Measurements from ENCODE around the gene MRPL42.
A peak's percentile ranks its signal among the peaks of the same experiment; 100 is the strongest.

The MRPL42 gene

DNA sequence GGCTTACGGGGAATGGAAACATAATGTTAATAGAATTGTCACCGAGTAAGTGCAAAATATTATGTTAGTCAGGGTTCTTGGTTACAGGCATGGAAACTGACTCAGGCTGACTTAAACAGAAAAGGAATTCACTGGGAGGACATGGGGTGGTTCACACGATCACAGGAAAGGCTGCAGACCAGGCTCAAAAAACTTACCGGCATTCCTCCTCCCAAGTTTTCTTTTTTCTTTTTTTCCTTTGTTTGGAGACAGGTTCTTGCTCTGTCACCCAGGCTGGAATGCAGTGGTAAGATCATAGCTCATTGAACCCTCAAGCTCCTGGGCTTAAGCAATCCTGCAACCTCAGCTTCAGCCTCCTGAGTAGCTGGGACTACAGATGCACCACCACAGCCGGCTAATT, 13.7 kb upstream of the MRPL42 start (continued):
- TF ChIP-seq, protein P1, sequence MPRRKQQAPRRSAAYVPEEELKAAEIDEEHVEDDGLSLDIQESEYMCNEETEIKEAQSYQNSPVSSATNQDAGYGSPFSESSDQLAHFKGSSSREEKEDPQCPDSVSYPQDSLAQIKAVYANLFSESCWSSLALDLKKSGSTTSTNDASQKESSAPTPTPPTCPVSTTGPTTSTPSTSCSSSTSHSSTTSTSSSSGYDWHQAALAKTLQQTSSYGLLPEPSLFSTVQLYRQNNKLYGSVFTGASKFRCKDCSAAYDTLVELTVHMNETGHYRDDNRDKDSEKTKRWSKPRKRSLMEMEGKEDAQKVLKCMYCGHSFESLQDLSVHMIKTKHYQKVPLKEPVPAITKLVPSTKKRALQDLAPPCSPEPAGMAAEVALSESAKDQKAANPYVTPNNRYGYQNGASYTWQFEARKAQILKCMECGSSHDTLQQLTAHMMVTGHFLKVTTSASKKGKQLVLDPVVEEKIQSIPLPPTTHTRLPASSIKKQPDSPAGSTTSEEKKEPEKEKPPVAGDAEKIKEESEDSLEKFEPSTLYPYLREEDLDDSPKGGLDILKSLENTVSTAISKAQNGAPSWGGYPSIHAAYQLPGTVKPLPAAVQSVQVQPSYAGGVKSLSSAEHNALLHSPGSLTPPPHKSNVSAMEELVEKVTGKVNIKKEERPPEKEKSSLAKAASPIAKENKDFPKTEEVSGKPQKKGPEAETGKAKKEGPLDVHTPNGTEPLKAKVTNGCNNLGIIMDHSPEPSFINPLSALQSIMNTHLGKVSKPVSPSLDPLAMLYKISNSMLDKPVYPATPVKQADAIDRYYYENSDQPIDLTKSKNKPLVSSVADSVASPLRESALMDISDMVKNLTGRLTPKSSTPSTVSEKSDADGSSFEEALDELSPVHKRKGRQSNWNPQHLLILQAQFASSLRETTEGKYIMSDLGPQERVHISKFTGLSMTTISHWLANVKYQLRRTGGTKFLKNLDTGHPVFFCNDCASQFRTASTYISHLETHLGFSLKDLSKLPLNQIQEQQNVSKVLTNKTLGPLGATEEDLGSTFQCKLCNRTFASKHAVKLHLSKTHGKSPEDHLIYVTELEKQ (tag by site-specific recombination; IDR thresholded peaks at IDR 0.05; ENCODE audit: borderline replicate concordance), result no peak

DNA sequence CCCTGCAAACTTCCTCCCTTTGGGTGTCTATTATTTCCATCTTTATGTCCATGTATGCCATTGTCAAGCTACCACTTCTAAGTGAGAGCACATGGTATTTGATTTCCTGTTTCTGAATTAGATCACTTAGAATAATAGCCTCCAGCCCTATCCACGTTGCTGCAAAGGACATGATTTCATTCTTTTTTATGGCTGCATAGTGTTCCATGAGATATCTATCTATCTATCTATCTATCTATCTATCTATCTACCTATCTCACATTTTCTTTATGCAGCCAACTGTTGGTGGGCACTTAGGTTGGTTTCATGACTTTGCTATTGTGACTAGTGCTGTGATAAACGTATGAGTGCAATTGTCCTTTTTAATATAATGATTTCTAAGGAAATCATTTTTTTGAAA, 11.2 kb upstream of the MRPL42 start:
- CTCF ChIA-PET, result no interaction called here

DNA sequence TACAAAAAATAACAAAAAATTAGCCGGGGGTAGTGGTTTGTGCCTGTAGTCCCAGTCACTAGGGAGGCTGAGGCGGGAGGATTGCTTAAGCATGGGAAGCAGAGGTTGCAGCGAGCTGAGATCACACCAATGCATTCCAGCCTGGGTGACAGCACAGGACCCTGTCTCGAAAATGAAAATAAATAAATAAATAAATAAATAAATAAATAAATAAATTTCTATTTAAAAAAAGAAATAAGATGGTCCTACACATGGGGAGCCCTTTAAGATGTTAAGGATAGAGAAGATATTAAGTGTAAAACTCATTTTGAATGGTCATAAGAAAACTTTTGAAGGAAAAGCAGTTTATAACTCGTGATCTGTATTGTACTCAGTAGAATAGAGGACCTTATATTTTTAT, 8.2 kb upstream of the MRPL42 start:
- H3K4me1 ChIP-seq (ENCODE audit: control insufficient read depth, insufficient read depth, low read length), result no peaks in the 10 kb centered on the region
- H3K27ac ChIP-seq (ENCODE audit: extremely low read depth, low read depth, low read length), result no peak overlapping the region
- H3K9me3 ChIP-seq (ENCODE audit: control insufficient read depth, insufficient read depth, low read depth, low read length), result no peaks in the 10 kb centered on the region
- ChIA-PET POLR2A (no interaction called here), CTCF (interaction anchor here (1.1 kb wide), 1 partner anchor 644 kb away, joined by 3 read pairs; no protein-coding TSS in a partner anchor)
- no peak overlapping the region for H3K4me3 ChIP-seq (ENCODE audit: low read depth, low read length)
- no peaks in the 10 kb centered on the region for H3K36me3 ChIP-seq (ENCODE audit: control insufficient read depth in 2 of 2, insufficient read depth in 1 of 2, low read length in 2 of 2)
- TF ChIP-seq, protein P2, sequence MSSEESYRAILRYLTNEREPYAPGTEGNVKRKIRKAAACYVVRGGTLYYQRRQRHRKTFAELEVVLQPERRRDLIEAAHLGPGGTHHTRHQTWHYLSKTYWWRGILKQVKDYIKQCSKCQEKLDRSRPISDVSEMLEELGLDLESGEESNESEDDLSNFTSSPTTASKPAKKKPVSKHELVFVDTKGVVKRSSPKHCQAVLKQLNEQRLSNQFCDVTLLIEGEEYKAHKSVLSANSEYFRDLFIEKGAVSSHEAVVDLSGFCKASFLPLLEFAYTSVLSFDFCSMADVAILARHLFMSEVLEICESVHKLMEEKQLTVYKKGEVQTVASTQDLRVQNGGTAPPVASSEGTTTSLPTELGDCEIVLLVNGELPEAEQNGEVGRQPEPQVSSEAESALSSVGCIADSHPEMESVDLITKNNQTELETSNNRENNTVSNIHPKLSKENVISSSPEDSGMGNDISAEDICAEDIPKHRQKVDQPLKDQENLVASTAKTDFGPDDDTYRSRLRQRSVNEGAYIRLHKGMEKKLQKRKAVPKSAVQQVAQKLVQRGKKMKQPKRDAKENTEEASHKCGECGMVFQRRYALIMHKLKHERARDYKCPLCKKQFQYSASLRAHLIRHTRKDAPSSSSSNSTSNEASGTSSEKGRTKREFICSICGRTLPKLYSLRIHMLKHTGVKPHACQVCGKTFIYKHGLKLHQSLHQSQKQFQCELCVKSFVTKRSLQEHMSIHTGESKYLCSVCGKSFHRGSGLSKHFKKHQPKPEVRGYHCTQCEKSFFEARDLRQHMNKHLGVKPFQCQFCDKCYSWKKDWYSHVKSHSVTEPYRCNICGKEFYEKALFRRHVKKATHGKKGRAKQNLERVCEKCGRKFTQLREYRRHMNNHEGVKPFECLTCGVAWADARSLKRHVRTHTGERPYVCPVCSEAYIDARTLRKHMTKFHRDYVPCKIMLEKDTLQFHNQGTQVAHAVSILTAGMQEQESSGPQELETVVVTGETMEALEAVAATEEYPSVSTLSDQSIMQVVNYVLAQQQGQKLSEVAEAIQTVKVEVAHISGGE (tag by site-specific recombination; conservative IDR thresholded peaks at IDR 0.05; ENCODE audit: low read depth), result peak; percentile 41
- peak; percentile 36 for TF ChIP-seq ZNF555 (tag by site-specific recombination; conservative IDR thresholded peaks at IDR 0.05)
- TF ChIP-seq, protein P3, sequence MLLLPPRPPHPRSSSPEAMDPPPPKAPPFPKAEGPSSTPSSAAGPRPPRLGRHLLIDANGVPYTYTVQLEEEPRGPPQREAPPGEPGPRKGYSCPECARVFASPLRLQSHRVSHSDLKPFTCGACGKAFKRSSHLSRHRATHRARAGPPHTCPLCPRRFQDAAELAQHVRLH (tag by site-specific recombination; IDR thresholded peaks at IDR 0.05), result no peak
- peak; percentile 15; the same call in 1 of the 2 replicates for TF ChIP-seq ZNF140 (tag by site-specific recombination; IDR thresholded peaks at IDR 0.05)
- no peak for TF ChIP-seq ZNF707 (tag by site-specific recombination; IDR thresholded peaks at IDR 0.05)
- TF ChIP-seq, protein P4, sequence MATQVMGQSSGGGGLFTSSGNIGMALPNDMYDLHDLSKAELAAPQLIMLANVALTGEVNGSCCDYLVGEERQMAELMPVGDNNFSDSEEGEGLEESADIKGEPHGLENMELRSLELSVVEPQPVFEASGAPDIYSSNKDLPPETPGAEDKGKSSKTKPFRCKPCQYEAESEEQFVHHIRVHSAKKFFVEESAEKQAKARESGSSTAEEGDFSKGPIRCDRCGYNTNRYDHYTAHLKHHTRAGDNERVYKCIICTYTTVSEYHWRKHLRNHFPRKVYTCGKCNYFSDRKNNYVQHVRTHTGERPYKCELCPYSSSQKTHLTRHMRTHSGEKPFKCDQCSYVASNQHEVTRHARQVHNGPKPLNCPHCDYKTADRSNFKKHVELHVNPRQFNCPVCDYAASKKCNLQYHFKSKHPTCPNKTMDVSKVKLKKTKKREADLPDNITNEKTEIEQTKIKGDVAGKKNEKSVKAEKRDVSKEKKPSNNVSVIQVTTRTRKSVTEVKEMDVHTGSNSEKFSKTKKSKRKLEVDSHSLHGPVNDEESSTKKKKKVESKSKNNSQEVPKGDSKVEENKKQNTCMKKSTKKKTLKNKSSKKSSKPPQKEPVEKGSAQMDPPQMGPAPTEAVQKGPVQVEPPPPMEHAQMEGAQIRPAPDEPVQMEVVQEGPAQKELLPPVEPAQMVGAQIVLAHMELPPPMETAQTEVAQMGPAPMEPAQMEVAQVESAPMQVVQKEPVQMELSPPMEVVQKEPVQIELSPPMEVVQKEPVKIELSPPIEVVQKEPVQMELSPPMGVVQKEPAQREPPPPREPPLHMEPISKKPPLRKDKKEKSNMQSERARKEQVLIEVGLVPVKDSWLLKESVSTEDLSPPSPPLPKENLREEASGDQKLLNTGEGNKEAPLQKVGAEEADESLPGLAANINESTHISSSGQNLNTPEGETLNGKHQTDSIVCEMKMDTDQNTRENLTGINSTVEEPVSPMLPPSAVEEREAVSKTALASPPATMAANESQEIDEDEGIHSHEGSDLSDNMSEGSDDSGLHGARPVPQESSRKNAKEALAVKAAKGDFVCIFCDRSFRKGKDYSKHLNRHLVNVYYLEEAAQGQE (tag by site-specific recombination; IDR thresholded peaks at IDR 0.05), result 0 out of 2 replicates have a peak, but pooled peaks have one; percentile 33
- no peak for TF ChIP-seq ZNF48 (tag by site-specific recombination; IDR thresholded peaks at IDR 0.05)
- TF ChIP-seq, protein P5, sequence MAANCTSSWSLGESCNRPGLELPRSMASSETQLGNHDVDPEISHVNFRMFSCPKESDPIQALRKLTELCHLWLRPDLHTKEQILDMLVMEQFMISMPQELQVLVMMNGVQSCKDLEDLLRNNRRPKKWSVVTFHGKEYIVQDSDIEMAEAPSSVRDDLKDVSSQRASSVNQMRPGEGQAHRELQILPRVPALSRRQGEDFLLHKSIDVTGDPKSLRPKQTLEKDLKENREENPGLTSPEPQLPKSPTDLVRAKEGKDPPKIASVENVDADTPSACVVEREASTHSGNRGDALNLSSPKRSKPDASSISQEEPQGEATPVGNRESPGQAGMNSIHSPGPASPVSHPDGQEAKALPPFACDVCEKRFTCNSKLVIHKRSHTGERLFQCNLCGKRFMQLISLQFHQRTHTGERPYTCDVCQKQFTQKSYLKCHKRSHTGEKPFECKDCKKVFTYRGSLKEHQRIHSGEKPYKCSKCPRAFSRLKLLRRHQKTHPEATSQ (tag by site-specific recombination; IDR thresholded peaks at IDR 0.05), result no peak
- peak; percentile 40; the same call in 1 of the 2 replicates for TF ChIP-seq ZNF623 (tag by site-specific recombination; IDR thresholded peaks at IDR 0.05)
- TF ChIP-seq, protein P6, sequence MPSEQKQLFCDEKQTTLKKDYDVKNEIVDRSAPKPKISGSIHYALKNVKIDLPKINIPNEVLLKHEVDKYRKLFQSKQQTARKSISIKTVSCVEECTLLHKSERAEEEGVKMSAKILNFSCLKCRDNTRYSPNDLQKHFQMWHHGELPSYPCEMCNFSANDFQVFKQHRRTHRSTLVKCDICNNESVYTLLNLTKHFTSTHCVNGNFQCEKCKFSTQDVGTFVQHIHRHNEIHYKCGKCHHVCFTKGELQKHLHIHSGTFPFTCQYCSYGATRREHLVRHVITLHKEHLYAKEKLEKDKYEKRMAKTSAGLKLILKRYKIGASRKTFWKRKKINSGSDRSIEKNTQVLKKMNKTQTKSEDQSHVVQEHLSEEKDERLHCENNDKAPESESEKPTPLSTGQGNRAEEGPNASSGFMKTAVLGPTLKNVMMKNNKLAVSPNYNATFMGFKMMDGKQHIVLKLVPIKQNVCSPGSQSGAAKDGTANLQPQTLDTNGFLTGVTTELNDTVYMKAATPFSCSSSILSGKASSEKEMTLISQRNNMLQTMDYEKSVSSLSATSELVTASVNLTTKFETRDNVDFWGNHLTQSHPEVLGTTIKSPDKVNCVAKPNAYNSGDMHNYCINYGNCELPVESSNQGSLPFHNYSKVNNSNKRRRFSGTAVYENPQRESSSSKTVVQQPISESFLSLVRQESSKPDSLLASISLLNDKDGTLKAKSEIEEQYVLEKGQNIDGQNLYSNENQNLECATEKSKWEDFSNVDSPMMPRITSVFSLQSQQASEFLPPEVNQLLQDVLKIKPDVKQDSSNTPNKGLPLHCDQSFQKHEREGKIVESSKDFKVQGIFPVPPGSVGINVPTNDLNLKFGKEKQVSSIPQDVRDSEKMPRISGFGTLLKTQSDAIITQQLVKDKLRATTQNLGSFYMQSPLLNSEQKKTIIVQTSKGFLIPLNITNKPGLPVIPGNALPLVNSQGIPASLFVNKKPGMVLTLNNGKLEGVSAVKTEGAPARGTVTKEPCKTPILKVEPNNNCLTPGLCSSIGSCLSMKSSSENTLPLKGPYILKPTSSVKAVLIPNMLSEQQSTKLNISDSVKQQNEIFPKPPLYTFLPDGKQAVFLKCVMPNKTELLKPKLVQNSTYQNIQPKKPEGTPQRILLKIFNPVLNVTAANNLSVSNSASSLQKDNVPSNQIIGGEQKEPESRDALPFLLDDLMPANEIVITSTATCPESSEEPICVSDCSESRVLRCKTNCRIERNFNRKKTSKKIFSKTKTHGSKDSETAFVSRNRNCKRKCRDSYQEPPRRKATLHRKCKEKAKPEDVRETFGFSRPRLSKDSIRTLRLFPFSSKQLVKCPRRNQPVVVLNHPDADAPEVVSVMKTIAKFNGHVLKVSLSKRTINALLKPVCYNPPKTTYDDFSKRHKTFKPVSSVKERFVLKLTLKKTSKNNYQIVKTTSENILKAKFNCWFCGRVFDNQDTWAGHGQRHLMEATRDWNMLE (tag by site-specific recombination; conservative IDR thresholded peaks at IDR 0.05; ENCODE audit: low read depth), result peak; percentile 61
- TF ChIP-seq ZNF426 (tag by site-specific recombination; IDR thresholded peaks at IDR 0.05), result peak; percentile 52
- TF ChIP-seq ZNF558 (tag by site-specific recombination; IDR thresholded peaks at IDR 0.05), result 0 out of 2 replicates have a peak, but pooled peaks have one; percentile 23
- no peak for TF ChIP-seq ZNF248 (tag by site-specific recombination; IDR thresholded peaks at IDR 0.05)

More for the DNA sequence above, 11.2 kb upstream of the MRPL42 start:
- no peaks in the 10 kb centered on the region for H3K36me3 ChIP-seq (ENCODE audit: control insufficient read depth in 2 of 2, insufficient read depth in 1 of 2, low read length in 2 of 2)
- no peaks in the 10 kb centered on the region for H3K4me1 ChIP-seq (ENCODE audit: control insufficient read depth, insufficient read depth, low read length)
- TF ChIP-seq ZNF146 (tag by site-specific recombination; IDR thresholded peaks at IDR 0.05), result peak; percentile 55
- TF ChIP-seq WT1 (tag by site-specific recombination; IDR thresholded peaks at IDR 0.05), result no peak
- H3K27ac ChIP-seq (ENCODE audit: extremely low read depth, low read depth, low read length), result no peak overlapping the region
- POLR2A ChIA-PET, result no interaction called here
- H3K4me3 ChIP-seq (ENCODE audit: low read depth, low read length), result no peak overlapping the region
- no peaks in the 10 kb centered on the region for H3K9me3 ChIP-seq (ENCODE audit: control insufficient read depth, insufficient read depth, low read depth, low read length)
